GM19239 (cell line): ENCODE measurements around the gene NF1.
"Not testable (repeated sequence)": the region's sequence is repeated elsewhere in the genome, so short reads cannot be mapped to it uniquely, and the experiment has no call there.

Experiments used
- DNase-seq: peaks from one replicate; pipeline ENCODE4 v3.0.0; 2011; ENCODE audit warnings: low spot score; ENCODE audit not compliant: insufficient read length
- FAIRE-seq: peaks from 2 replicates; lab custom pipeline; 2011; peaks lifted over from hg19 to GRCh38; lab: Jason Lieb, UNC

Gene NF1

DNA sequence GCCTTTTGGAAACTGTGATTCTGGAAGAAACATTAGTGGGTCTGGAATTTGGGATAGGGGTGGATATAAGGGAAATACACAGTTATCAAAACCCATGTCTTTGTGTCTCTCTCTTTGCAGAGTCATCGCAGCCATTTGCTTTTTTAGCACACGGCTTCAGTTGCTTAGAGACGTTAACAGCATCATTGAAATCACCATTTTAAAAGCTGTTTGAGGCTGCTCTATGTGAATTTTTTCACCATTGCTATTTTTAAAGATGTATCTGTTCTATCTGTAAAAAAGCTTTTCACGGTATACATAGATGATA, 155.0 kb downstream of the NF1 start:
- no peak for DNase-seq
- peak; percentile 58 for FAIRE-seq

DNA sequence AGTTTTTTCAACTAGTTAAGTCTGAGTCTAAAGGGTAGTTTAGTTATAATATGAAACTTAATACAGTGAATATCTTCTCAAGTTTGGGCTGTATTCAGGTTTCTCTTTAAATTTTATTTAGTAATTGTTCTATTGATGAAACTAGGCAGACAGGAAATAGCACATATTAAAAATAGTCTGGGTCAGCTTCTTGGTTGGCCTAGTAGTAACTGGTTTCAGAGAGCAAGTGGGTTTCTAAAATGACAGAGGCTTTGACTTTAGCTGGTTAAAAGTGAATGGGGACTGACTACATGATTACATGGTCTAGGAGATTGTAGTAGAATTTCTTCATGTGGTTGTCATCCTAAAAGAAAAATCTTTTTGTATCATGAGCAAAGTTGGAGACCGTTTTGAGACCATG, 155.5 kb downstream of the NF1 start:
- DNase-seq (peak; percentile 30), FAIRE-seq (peak; percentile 86)

DNA sequence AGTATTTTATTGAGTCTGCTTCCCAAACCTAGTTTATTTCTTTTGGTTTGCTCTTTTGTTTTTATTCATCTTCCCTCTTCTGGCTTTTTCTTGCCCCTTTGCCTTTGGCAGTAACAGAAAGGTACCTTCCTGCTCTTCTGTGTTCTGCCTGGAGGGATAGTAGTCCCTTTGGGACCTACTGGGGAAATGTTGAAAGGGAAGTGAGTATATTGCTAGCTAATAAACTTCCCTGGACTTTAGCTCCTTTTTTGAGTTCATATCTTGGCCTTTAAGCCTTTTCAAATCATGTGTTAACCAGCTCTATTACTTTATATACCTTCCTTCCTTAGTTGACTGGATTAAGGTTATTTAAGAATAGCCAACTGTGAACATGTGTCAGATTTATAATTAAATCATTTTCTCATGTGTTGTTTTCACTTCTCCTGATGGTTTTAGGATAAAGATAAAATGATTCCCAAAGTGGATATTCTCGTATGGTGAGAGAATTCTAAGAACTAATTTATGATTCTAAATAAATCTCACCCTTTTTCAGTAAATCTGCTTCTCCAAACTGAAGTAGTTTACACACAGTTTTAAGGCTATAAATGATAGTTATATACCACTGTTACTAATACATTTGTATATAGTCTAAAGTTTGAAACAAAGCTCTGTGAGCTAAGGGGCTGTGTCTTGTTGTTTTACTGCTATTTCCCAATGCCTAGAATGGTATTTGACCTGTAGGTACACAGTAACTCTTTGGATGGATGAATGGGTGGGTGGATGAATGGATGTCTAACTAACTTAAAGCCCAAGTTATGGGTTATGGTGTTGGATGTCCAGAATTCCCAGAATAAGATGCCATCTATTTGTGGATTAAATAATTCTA, 156.6 kb downstream of the NF1 start:
- DNase-seq (no peak), FAIRE-seq (peak; percentile 90)

DNA sequence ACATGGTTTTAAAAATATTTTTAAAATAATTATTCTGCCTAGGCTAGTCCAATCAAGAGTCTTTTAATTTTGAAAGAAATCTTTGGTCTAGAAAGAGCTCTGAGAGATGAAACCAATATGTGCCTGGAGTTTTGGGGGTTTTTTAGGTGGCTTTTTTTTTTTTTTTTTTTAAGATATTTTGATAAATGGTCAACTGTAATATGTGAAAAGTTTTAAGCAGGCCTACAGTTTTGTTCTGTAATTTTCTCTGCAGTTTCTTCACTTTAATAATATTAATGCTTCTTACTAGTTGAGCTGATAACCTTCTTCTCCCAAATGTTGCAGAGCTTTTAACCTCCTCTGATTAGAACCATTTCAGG, 157.2 kb downstream of the NF1 start:
- DNase-seq (no peak), FAIRE-seq (peak; percentile 52)

DNA sequence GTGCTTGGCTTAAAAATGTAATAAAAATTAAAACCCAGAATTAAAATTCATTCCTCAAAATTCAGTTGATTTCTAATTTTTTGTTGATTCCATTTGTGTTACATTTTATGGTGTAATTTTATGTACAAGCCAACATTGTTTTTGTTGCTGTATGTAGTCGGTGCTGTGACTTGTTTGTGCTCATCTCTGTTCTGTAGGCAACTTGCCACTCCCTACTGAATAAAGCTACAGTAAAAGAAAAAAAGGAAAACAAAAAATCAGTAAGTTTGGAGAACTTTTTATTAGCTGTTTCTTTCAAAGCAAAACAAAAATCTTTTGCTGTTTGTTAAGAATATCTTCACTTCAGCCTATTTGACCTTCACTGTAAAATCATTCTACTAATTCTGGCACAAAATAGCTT, 158.0 kb downstream of the NF1 start:
- FAIRE-seq (no peak), DNase-seq (no peak)

DNA sequence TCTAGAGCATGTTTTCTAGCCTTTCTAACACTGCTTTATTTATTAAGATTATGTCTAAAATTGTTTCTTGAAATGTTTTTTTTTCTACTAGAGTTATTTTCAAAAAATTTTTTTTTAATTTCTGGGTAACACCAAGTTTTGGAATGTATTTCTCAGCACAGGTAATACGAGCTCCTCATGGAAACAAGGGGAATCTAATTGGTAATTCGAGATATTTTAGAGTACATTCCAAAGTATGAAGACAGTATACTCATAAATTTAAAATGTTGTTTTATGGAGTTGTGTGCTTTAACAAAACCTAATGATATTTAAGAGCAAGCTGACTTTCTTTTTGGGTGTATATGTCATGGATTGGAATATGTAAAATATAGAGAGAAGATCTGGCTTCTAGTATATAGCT, 159.9 kb downstream of the NF1 start:
- no peak for FAIRE-seq

DNA sequence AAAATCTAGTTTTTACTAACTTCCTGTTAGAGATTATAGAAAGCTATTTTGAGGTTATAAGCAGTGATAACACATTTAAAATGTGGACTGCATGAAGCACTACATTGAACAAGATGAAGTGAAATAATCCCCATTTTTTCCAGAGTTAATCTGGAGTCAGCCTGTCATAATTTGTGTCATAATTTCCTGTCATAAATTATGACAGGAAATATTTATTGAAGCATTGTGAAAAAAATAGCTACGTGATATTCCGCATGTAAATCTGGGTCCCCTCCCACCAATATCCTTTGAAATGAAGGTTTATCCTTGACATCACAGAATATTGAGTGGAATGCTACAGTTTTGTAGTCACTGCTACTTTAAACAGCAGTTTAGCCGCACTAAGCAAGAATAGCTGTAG, 162.2 kb downstream of the NF1 start:
- FAIRE-seq: no peak
- no peak for DNase-seq

More for the DNA sequence above, 159.9 kb downstream of the NF1 start:
- no peak for DNase-seq

DNA sequence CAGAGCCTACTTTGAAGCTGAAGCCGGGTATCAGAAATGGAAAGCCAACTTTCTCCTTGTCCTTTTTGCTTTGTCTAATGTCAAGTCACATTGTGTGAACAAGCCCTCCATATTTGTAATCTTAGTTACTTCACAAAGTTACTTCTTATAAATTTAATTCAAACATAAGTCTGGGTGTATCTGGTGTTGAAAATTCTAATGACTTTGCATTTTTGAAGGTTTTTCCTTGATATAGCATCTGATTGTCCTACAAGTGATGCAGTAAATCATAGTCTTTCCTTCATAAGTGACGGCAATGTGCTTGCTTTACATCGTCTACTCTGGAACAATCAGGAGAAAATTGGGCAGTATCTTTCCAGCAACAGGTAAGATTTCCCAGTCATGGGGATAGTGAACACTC, 165.4 kb downstream of the NF1 start:
- FAIRE-seq (no peak), DNase-seq (no peak)

DNA sequence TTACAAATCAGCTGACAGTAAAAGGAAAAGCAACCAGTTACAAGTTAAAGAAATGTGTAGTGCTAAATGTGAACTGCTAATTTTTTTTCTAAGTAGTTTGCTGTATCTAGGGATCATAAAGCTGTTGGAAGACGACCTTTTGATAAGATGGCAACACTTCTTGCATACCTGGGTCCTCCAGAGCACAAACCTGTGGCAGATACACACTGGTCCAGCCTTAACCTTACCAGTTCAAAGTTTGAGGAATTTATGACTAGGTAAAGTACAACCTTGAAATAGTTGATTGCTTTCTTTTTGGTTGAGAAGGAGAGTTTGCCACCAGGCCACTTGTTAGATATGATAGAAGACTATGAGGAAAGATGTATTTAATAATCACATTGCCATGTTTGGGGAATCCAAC, 166.8 kb downstream of the NF1 start:
- no peak for DNase-seq
- no peak for FAIRE-seq

DNA sequence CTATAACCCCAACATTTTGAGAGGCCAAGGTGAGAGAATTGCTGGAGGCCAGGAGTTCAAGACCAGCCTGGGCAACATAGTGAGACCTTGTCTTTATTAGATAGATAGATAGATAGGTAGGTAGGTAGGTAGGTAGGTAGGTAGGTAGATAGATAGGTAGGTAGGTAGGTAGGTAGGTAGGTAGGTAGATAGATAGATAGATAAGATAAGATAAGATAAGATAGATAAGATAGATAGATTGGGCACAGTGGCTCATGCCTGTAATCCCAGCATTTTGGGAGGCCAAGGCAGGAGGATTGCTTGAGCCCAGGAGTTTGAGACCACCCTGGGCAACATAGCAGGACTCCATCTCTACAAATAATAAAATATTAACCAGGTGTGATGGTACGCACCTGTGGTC, 168.1 kb downstream of the NF1 start:
- DNase-seq, FAIRE-seq: not testable (repeated sequence)

DNA sequence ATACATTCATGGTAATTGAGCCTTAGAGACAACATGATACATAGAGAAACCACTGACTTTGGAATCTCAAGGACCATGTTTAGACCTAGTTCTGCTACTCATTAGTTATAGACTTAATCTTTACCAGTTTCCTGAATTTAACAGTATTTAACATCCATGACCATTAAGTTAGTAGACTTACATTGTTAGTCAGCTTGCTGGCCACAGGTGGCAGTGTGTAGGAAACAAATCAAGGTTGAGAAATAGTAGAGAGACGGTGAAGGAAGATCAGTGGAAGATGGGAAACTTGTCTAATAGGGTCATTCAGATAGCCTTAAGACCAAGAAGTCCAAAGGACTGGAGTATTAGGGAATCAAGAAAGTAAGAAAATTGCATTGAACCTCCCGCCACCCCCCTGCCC, 171.3 kb downstream of the NF1 start:
- no peak for DNase-seq
- FAIRE-seq: no peak

DNA sequence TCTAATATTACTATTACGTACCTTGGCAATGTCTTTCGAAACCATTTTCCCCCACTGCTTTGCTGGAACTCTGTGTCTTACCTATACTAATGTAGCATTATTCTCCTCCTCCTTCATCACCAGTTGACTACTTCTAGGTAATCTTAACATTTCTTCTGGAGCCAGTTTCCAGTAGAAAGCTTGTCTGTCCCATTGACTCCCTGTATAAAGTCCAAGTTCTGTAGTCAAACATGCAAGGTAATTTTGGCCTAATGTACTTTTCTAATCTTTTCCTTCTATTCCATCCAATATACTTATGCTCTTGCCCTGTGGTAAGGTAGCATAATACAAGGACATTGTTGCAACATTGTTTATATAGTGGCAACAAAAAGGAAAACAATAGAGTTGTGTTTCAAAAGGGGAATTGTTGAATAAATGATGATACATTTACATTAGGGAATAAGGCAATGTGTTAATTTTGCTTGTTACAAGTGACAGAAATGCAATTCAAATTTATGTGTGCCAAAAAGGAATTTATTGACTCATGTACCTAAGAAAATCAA, 174.3 kb downstream of the NF1 start:
- FAIRE-seq (no peak), DNase-seq (no peak)

DNA sequence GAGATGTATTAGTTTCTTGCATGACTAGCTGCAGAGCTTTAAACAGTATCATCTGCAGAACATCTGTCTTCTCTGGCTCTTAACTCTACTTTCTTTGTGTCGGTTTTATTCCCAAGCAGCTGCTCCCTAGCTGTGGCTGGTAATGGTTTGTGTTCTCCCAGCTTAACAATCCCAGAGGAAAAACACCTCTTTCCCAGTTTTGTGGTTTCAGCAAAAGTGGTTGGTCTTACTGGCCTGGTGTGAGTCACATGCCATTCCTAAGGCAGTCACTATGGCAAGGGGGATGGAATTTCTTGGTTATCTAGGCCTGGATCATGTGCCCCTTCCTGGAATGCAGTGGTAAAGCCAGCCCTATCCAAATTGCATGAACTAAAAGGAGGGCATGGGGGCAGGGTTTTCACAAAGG, 174.8 kb downstream of the NF1 start:
- DNase-seq (no peak), FAIRE-seq (no peak)

DNA sequence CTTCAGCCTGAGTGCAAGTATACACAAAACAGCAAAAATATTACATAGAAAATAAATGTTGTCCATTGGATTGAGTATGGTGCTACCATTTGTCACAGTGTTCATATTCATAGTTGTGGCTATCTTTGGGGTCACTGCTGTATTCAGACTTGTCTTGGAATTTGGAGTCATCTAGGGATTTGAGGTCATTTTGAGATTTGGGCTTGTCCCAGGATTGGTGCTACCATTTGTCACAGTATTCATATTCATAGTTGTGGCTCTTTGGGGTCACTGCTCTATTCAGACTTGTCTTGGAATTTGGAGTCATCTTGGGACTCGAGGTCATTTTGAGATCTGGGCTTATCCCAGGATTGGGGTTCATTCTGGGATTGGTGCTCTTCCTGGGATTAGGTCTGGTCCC, 177.5 kb downstream of the NF1 start:
- DNase-seq (no peak), FAIRE-seq (no peak)

DNA sequence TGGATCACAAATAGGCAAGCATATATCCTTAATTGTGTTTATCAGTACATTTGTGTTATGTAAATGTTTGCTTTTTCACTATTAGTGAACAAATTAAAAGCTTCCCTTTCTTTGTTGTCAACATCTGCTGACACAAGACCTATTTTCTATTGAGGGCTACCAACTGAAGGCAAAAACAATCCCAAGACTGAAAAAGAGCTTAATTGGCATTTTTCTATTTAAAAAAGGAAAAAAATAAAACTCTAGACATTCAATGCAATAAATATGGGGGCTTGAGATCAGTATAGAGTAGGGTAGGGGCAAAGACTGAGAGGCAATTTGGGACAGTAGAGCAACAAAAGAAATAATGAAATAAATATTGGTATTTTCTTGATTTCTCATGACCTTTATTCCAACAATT, 178.0 kb downstream of the NF1 start:
- FAIRE-seq (no peak), DNase-seq (no peak)

DNA sequence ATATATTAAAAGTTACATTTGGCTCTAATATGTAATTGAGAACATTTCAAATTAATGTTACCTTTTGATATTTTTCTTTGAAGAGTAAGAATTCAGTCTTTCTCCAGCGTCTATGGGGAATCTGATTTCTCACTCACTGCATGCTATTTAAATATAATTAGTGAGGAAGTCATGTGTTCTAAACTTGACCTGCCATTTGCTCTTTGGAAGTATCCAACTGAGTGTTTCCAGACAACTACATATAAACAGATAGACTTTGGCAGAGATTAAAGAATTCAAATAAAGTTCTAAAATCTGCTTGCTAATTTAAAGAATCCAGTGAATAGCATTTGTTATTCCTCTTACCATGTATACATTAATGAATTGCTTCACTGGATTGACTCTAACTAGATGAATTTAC, 178.7 kb downstream of the NF1 start:
- no peak for DNase-seq
- no peak for FAIRE-seq

DNA sequence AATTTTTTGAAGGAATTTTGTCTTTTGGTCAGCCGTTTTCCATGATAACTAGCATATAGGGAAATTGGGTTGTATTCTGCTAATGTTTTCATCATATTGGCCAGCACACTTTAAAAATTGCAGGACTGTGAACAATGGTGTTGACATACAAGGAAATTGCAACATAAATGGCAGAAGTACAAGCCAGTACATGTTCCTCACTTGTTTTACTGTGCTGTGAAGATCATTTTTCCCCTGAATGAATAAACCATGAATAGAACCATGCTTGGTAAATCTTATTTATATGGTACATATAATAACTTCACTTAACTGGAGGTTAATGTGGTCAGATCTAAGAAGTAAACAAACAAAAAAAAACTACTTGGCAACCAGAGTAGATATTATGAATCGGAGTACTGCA, 179.5 kb downstream of the NF1 start:
- FAIRE-seq: peak; percentile 8
- DNase-seq: no peak

DNA sequence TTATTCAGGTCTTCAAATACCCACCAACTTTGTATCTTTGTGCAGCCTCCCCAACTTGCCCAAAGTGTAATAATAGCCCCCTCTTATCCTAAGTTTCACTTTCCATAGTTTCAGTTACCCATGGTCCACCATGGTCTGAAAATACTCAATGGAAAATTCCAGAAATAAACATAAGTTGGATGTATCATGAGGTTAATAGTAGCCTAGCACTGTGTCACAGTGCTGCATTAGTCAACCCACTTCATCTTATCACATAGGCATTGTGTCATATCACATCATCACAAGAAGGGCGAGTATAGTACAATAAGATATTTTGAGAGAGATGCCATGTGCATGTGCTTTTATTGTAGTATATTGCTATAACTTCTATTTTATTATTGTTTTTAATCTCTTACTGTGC, 180.3 kb downstream of the NF1 start:
- FAIRE-seq (no peak), DNase-seq (no peak)

DNA sequence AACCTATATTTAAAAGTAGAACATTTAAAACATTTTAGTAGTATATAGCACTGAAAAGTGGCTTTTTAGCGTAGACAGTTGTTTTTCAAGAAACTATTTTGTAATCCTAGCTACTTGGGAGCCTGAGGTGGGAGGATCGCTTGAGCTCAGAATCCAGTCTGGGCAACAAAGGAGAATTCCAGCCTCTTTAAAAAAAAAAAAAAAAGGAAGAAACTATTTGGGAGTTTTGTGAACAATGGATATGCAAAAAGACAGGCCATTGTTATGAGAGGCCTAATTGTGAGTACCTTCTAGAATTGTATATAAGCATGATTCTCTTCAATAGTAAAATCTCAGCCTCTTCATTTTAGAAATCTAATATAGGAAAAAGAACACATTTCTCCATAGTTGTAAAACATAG, 184.6 kb downstream of the NF1 start:
- FAIRE-seq: no peak

DNA sequence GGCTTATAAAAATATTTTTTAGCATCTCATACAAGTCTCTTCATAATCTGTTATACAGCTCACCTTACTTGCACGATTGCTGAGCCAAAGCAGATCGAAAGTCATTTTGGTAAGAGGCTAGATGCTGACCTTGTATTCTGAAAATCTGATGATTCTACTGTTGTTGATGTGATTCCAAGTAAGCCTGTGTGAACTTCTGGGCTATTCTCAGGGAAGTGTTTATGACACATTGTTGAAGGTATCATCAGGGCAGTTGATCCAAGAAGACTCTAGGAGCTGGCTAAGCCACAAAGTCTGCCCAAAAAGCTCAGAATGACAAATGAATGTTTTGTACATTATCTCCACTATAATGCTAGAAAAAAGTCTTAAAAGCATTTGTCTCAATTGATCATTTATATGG, 186.3 kb downstream of the NF1 start:
- DNase-seq (no peak), FAIRE-seq (no peak)

More for the DNA sequence above, 184.6 kb downstream of the NF1 start:
- no peak for DNase-seq

DNA sequence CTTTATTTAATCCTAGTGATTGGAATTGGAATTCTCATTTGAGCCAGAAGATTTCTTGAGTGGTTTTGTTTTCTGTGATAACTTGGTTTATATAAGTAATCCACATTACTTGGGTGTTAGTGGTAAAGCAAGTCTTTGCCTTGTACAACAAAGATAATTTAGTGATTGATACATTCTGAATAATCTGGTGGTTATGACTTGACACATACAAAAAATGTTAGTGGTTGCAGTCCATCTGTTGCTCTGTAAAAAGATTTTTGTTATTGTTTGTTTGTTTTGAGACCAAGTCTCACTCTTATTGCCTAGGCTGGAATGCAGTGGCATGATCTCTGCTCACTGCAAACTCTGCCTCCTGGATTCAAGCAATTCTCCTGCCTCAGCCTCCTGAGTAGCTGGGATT, 189.1 kb downstream of the NF1 start:
- FAIRE-seq (no peak), DNase-seq (no peak)

DNA sequence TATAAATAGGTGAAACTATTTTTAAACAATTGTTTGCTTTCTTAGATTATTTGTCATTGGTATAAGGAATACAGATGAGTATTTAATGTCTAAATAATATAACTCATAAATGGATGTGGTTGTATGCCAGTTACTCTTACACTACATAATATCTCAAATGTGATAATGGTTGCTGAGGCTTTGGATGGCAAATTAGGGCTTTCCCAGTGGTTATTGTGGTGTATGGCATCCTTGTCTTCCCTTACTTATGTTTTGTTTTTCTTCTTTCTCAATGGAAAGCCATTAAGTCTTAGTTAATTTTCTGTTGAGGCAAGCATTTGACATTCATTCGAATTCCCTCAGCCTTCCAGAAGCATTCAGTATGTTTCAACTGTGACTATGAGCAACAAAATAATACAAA, 191.8 kb downstream of the NF1 start:
- no peak for FAIRE-seq

More for the DNA sequence above, 191.8 kb downstream of the NF1 start:
- DNase-seq: no peak
